ENCODE results near the gene GNRH2. TPM values are rescaled to one million over a fixed set of nuclear protein-coding genes. Genes with fewer than 3 reads are reported as not detected.
"Not testable (repeated sequence)": the region's sequence is repeated elsewhere in the genome, so short reads cannot be mapped to it uniquely, and the experiment has no call there.

GNRH2 gene
- total and polyA plus RNA-seq, 2 donors (not counting 3 experiments of a cell fraction or from before 2014, with no cell fraction given) = 1.9 TPM; not detected in 1

DNA sequence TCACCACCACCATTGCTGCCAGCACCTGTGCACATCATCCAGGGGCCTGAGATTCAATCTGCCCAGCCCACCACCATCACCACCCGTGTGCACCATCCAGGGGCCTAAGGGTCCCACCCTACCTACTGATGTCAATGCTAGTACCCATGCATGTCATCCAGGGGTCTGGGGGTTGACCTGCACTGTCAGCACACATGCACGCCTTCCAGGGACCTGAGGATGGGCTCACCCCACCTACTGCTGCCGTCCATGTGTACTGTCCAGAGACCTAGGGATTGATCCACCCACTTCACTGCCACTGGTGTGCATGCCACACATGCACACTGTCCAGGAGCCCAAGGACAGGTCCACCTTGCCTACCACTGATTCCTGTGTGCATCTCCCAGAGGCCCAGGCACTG lies 16.1 kb downstream of the GNRH2 start:
- H3K9me1 ChIP-seq (replicated peaks; ENCODE audit: control insufficient read depth, extremely low read depth, insufficient read depth, low read length) = no peaks in the 10 kb centered on the region
- no peak for DNase-seq (ENCODE audit: low read depth, low spot score)
- POLR2A ChIA-PET = no interaction called here
- H3K79me2 ChIP-seq (ENCODE audit: control insufficient read depth, insufficient read depth, low read length) = no peaks in the 10 kb centered on the region
- H4K20me1 ChIP-seq (replicated peaks; ENCODE audit: control insufficient read depth, extremely low read depth, insufficient read depth, low read length) = no peaks in the 10 kb centered on the region
- intact Hi-C loops (cut with micrococcal nuclease) = no loop called here
- H3K9ac ChIP-seq (replicated peaks; ENCODE audit: extremely low read depth, insufficient read depth, low read length) = no peak overlapping the region
- H3K27me3 ChIP-seq (ENCODE audit: control insufficient read depth in 2 of 2, insufficient read depth in 2 of 2, low read length in 2 of 2) = no peaks in the 10 kb centered on the region
- H3K4me3 ChIP-seq (replicated peaks in 1 of 3; ENCODE audit: insufficient read depth in 1 of 3, low read depth in 1 of 3, low read length in 3 of 3) = no peak overlapping the region
- no peak overlapping the region for H3K27ac ChIP-seq (ENCODE audit: insufficient read depth, low read depth, low read length)
- no peaks in the 10 kb centered on the region for H3K4me1 ChIP-seq (ENCODE audit: control insufficient read depth, extremely low read depth, insufficient read depth, low read length)
- no peak for TF ChIP-seq MYC (IDR thresholded peaks at IDR 0.05; ENCODE audit: low read depth, low read length)
- TF ChIP-seq, protein P1, sequence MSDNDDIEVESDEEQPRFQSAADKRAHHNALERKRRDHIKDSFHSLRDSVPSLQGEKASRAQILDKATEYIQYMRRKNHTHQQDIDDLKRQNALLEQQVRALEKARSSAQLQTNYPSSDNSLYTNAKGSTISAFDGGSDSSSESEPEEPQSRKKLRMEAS (IDR thresholded peaks at IDR 0.05; ENCODE audit: insufficient read depth, insufficient read length) = no peak
- TF ChIP-seq FOS (IDR thresholded peaks at IDR 0.05; ENCODE audit: borderline replicate concordance, insufficient read depth, low read length) = no peak
- TF ChIP-seq POLR2AphosphoS5 (IDR thresholded peaks at IDR 0.05; ENCODE audit: insufficient read depth, low read depth, low read length) = no peak
- TF ChIP-seq GATA2 (IDR thresholded peaks at IDR 0.05; ENCODE audit: insufficient read depth, insufficient read length, low read depth, low read length) = no peak
- TF ChIP-seq POLR2A (IDR thresholded peaks at IDR 0.05; ENCODE audit: low read depth, low read length) = no peak
- TF ChIP-seq, protein P2, sequence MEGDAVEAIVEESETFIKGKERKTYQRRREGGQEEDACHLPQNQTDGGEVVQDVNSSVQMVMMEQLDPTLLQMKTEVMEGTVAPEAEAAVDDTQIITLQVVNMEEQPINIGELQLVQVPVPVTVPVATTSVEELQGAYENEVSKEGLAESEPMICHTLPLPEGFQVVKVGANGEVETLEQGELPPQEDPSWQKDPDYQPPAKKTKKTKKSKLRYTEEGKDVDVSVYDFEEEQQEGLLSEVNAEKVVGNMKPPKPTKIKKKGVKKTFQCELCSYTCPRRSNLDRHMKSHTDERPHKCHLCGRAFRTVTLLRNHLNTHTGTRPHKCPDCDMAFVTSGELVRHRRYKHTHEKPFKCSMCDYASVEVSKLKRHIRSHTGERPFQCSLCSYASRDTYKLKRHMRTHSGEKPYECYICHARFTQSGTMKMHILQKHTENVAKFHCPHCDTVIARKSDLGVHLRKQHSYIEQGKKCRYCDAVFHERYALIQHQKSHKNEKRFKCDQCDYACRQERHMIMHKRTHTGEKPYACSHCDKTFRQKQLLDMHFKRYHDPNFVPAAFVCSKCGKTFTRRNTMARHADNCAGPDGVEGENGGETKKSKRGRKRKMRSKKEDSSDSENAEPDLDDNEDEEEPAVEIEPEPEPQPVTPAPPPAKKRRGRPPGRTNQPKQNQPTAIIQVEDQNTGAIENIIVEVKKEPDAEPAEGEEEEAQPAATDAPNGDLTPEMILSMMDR (IDR thresholded peaks at IDR 0.05; ENCODE audit: extremely low read depth in 1 of 2, insufficient read depth in 1 of 2, low read depth in 1 of 2, low read length in 2 of 2) = no peak
- no peak for TF ChIP-seq JUN (IDR thresholded peaks at IDR 0.05; ENCODE audit: borderline replicate concordance, insufficient read depth, insufficient read length, low read depth)
- no peak for TF ChIP-seq EZH2 (IDR thresholded peaks at IDR 0.05; ENCODE audit: borderline replicate concordance, low read depth, low read length, severe bottlenecking)
- FAIRE-seq = no peak
- H3K36me3 ChIP-seq (ENCODE audit: control insufficient read depth in 2 of 2, extremely low read depth in 1 of 2, insufficient read depth in 2 of 2, low read length in 2 of 2) = no peaks in the 10 kb centered on the region
- H3K9me3 ChIP-seq (replicated peaks; ENCODE audit: control insufficient read depth, insufficient read depth, low read length) = no peaks in the 10 kb centered on the region
- dilution Hi-C loops (cut with MboI; ENCODE audit: extremely low pct_ligation_motif_present, low sequenced_read_pairs) = no loop called here
- no peak overlapping the region for H2AFZ ChIP-seq (ENCODE audit: low read depth, low read length)
- CTCF ChIA-PET = no interaction called here
- no TSS peak for BruUV-seq (replicated peaks)
- H3K4me2 ChIP-seq (ENCODE audit: insufficient read depth, low read length) = no peak overlapping the region

DNA sequence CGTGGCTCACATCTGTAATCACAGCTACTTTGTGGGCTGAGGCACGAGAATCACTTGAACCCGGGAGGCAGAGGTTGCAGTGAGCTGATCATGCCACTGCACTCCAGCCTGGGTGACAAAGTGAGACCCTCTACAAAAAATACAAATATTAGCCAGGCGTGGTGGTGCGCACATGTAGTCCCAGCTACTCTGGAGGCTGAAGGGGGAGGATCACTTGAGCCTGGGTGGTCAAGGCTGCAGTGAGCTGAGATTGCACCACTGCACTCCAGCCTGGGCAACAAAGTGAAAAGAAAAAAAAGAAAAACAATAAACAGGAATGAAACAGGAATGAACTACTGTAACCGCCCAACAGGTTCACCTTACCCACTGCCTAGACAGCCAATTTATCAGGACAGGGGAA lies 20.7 kb downstream of the GNRH2 start:
- H2AFZ ChIP-seq (ENCODE audit: low read depth, low read length); DNase-seq (ENCODE audit: low read depth, low spot score); BruUV-seq (replicated peaks); H4K20me1 ChIP-seq (replicated peaks; ENCODE audit: control insufficient read depth, extremely low read depth, insufficient read depth, low read length); FAIRE-seq; H3K9me1 ChIP-seq (replicated peaks; ENCODE audit: control insufficient read depth, extremely low read depth, insufficient read depth, low read length); intact Hi-C loops (cut with micrococcal nuclease); dilution Hi-C loops (cut with MboI; ENCODE audit: extremely low pct_ligation_motif_present, low sequenced_read_pairs); H3K9ac ChIP-seq (replicated peaks; ENCODE audit: extremely low read depth, insufficient read depth, low read length); POLR2A ChIA-PET; H3K4me1 ChIP-seq (ENCODE audit: control insufficient read depth, extremely low read depth, insufficient read depth, low read length); H3K9me3 ChIP-seq (replicated peaks; ENCODE audit: control insufficient read depth, insufficient read depth, low read length); H3K27me3 ChIP-seq (ENCODE audit: control insufficient read depth in 2 of 2, insufficient read depth in 2 of 2, low read length in 2 of 2); H3K36me3 ChIP-seq (ENCODE audit: control insufficient read depth in 2 of 2, extremely low read depth in 1 of 2, insufficient read depth in 2 of 2, low read length in 2 of 2); H3K27ac ChIP-seq (ENCODE audit: insufficient read depth, low read depth, low read length); H3K4me3 ChIP-seq (replicated peaks in 1 of 3; ENCODE audit: insufficient read depth in 1 of 3, low read depth in 1 of 3, low read length in 3 of 3); H3K4me2 ChIP-seq (ENCODE audit: insufficient read depth, low read length); H3K79me2 ChIP-seq (ENCODE audit: control insufficient read depth, insufficient read depth, low read length): not testable (repeated sequence)
- CTCF ChIA-PET = interaction anchor here (3.5 kb wide), 1 partner anchor 10 kb away, joined by 17 read pairs; no protein-coding TSS in a partner anchor
